HCT116 (cell line): Measurements from ENCODE around the gene FCER2.

Experiments
- EGR1 ChIP-seq: IDR thresholded peaks from 2 replicates; pipeline ENCODE4 v1.6.1; 2012; ENCODE audit warnings: low read depth
- EZH2 ChIP-seq: fragments of 200-600 bp; sonication (generic); IDR thresholded peaks from 2 replicates; pipeline ENCODE4 v1.6.1; 2017; ENCODE audit warnings: antibody characterized with exemption, mixed run types
- EZH2phosphoT487 ChIP-seq: fragments of 200-600 bp; IDR thresholded peaks from 2 replicates; pipeline ENCODE4 v1.6.1; 2018; ENCODE audit warnings: antibody characterized with exemption, borderline replicate concordance
- JUND ChIP-seq: IDR thresholded peaks from 2 replicates; pipeline ENCODE4 v1.6.1; 2012
- POLR2A ChIP-seq: IDR thresholded peaks from 2 replicates; pipeline ENCODE4 v1.7.0; 2011; ENCODE audit warnings: borderline replicate concordance; ENCODE audit not compliant: insufficient read depth, insufficient read length; ENCODE audit errors: extremely low read depth
- POLR2AphosphoS5 ChIP-seq: IDR thresholded peaks from 2 replicates; pipeline ENCODE4 v1.6.1; 2011; ENCODE audit warnings: mild to moderate bottlenecking, low read depth, low read length, moderate library complexity
- TCF7L2 ChIP-seq: IDR thresholded peaks from 2 replicates; pipeline ENCODE4 v1.7.0; 2011; ENCODE audit warnings: borderline replicate concordance, inconsistent platforms; ENCODE audit not compliant: insufficient read depth, insufficient read length; ENCODE audit errors: extremely low read depth
- YY1 ChIP-seq: IDR thresholded peaks from 2 replicates; pipeline ENCODE4 v1.6.1; 2011; ENCODE audit warnings: low read length, low read depth, moderate library complexity, mild to moderate bottlenecking; ENCODE audit not compliant: insufficient replicate concordance; ENCODE audit errors: extremely low read depth
- ZNF274 ChIP-seq: fragments of 200-500 bp; sonication (Bioruptor generic); IDR thresholded peaks from 2 replicates; pipeline ENCODE4 v1.6.1; 2014; ENCODE audit warnings: mild to moderate bottlenecking, low read depth, low read length, inconsistent platforms
- TF ChIP-seq, protein P1 (sequence below), 3 experiments: fragments of 200-600 bp in 1 of 3; sonication (generic) in 1 of 3; IDR thresholded peaks in 2 of 3; conservative IDR thresholded peaks in 1 of 3; 2 replicates each; pipeline ENCODE4 v1.5.1; 2012 to 2017; ENCODE audit warnings: low read depth in 2 of 3, low read length in 2 of 3, antibody characterized with exemption in 1 of 3, borderline replicate concordance in 1 of 3, control low read depth in 1 of 3, mild to moderate bottlenecking in 1 of 3, mixed read lengths in 1 of 3, mixed run types in 1 of 3, moderate library complexity in 1 of 3; ENCODE audit not compliant: insufficient read depth in 1 of 3
- TF ChIP-seq, protein P2 (sequence below): IDR thresholded peaks from 2 replicates; pipeline ENCODE4 v1.6.1; 2011; ENCODE audit warnings: mild to moderate bottlenecking, low read length, moderate library complexity; ENCODE audit not compliant: insufficient replicate concordance; ENCODE audit errors: extremely low read depth

DNA sequence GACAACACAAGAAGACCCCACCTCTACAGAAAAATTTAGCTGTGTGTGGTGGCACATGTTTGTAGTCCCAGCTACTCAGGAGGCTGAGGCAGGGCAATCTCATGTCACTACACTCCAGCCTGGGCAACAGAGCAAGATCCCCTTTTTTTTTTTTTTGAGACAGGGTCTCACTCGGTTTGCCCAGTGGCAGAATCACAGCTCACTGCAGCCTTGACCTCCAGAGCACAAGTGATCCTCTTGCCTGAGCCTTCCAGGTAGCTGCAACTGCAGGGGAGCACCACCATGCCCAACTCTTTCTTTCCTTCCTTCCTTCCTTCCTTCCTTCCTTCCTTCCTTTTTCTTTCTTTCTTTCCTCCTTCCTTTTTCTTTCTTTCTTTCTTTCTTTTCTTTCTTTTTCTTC is 34.2 kb upstream of the FCER2 start:
- TF ChIP-seq, protein P1, sequence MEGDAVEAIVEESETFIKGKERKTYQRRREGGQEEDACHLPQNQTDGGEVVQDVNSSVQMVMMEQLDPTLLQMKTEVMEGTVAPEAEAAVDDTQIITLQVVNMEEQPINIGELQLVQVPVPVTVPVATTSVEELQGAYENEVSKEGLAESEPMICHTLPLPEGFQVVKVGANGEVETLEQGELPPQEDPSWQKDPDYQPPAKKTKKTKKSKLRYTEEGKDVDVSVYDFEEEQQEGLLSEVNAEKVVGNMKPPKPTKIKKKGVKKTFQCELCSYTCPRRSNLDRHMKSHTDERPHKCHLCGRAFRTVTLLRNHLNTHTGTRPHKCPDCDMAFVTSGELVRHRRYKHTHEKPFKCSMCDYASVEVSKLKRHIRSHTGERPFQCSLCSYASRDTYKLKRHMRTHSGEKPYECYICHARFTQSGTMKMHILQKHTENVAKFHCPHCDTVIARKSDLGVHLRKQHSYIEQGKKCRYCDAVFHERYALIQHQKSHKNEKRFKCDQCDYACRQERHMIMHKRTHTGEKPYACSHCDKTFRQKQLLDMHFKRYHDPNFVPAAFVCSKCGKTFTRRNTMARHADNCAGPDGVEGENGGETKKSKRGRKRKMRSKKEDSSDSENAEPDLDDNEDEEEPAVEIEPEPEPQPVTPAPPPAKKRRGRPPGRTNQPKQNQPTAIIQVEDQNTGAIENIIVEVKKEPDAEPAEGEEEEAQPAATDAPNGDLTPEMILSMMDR (IDR thresholded peaks at IDR 0.05 in 2 of 3, conservative IDR thresholded peaks at IDR 0.05 in 1 of 3; ENCODE audit: borderline replicate concordance in 1 of 3, insufficient read depth in 1 of 3, low read depth in 2 of 3, low read length in 2 of 3), result no peak
- TF ChIP-seq POLR2AphosphoS5 (no peak), EGR1 (no peak), POLR2A (no peak), EZH2 (no peak), ZNF274 (no peak), YY1 (no peak), EZH2phosphoT487 (no peak), TCF7L2 (no peak), JUND (no peak)
- TF ChIP-seq, protein P2, sequence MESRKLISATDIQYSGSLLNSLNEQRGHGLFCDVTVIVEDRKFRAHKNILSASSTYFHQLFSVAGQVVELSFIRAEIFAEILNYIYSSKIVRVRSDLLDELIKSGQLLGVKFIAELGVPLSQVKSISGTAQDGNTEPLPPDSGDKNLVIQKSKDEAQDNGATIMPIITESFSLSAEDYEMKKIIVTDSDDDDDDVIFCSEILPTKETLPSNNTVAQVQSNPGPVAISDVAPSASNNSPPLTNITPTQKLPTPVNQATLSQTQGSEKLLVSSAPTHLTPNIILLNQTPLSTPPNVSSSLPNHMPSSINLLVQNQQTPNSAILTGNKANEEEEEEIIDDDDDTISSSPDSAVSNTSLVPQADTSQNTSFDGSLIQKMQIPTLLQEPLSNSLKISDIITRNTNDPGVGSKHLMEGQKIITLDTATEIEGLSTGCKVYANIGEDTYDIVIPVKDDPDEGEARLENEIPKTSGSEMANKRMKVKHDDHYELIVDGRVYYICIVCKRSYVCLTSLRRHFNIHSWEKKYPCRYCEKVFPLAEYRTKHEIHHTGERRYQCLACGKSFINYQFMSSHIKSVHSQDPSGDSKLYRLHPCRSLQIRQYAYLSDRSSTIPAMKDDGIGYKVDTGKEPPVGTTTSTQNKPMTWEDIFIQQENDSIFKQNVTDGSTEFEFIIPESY, result no peak
